GM19468 (cell line): ENCODE measurements around the gene SGCD.

ENCODE experiments used
- ATAC-seq: cut with Tn5 transposase; IDR thresholded peaks from one replicate; pipeline ENCODE4 v1.9.1; 2021; ENCODE audit warnings: mild to moderate bottlenecking, moderate library complexity, moderate number of reproducible peaks; ENCODE audit not compliant: unreplicated experiment; ENCODE audit errors: extremely low read depth

SGCD gene

GRCh38 chr5:156399323-156399722 lies 72.4 kb downstream of the SGCD start:
- no peak for ATAC-seq

- ATAC-seq: no peak
Measured at GRCh38 chr5:156400231-156400986, 73.4 kb downstream of the SGCD start.

- no peak for ATAC-seq
Measured at GRCh38 chr5:156401804-156402203, 74.8 kb downstream of the SGCD start.

GRCh38 chr5:156402387-156402921 lies 75.5 kb downstream of the SGCD start:
- ATAC-seq: peak; percentile 92

- ATAC-seq: no peak
Measured at GRCh38 chr5:156405988-156406387, 79.0 kb downstream of the SGCD start.

GRCh38 chr5:156407251-156407650 lies 80.3 kb downstream of the SGCD start:
- ATAC-seq: no peak

GRCh38 chr5:156409834-156410233 lies 82.9 kb downstream of the SGCD start:
- ATAC-seq: no peak

GRCh38 chr5:156411185-156411613 lies 84.2 kb downstream of the SGCD start:
- ATAC-seq: no peak

- ATAC-seq: no peak
Measured at GRCh38 chr5:156411957-156412356, 85.0 kb downstream of the SGCD start.

- ATAC-seq: no peak
Measured at GRCh38 chr5:156414391-156414790, 87.4 kb downstream of the SGCD start.

GRCh38 chr5:156419661-156420060 lies 92.7 kb downstream of the SGCD start:
- ATAC-seq: no peak

- ATAC-seq: no peak
Measured at GRCh38 chr5:156420665-156421064, 93.7 kb downstream of the SGCD start.

- no peak for ATAC-seq
Measured at GRCh38 chr5:156421798-156422197, 94.8 kb downstream of the SGCD start.

- ATAC-seq: no peak
Measured at GRCh38 chr5:156423597-156423996, 96.6 kb downstream of the SGCD start.

GRCh38 chr5:156427315-156427714 lies 100.4 kb downstream of the SGCD start:
- ATAC-seq: no peak

GRCh38 chr5:156431956-156432829 lies 105.2 kb downstream of the SGCD start:
- no peak for ATAC-seq

- ATAC-seq: no peak
Measured at GRCh38 chr5:156432830-156433105, 105.8 kb downstream of the SGCD start.

GRCh38 chr5:156434471-156434870 lies 107.5 kb downstream of the SGCD start:
- ATAC-seq: no peak

- ATAC-seq: no peak
Measured at GRCh38 chr5:156435101-156435500, 108.1 kb downstream of the SGCD start.

- ATAC-seq: no peak
Measured at GRCh38 chr5:156438076-156438475, 111.1 kb downstream of the SGCD start.

GRCh38 chr5:156444753-156445291 lies 117.9 kb downstream of the SGCD start:
- ATAC-seq: no peak
